Measurements from ENCODE around the gene CCDC171.

CCDC171 gene

GRCh38 chr9:16001856-16002255, 449.0 kb downstream of the CCDC171 start:
- no peak for DNase-seq (ENCODE audit: low read depth)
- no peak overlapping the region for H3K4me3 ChIP-seq (ENCODE audit: low read length)
- no peak for TF ChIP-seq CTCF (conservative IDR thresholded peaks at IDR 0.05; ENCODE audit: low read length)

GRCh38 chr9:16002816-16003215, 450.0 kb downstream of the CCDC171 start:
- no peak for DNase-seq (ENCODE audit: low read depth)
- no peak overlapping the region for H3K4me3 ChIP-seq (ENCODE audit: low read length)
- no peak for TF ChIP-seq CTCF (conservative IDR thresholded peaks at IDR 0.05; ENCODE audit: low read length)

- no peak for DNase-seq (ENCODE audit: low read depth)
- no peak for TF ChIP-seq CTCF (conservative IDR thresholded peaks at IDR 0.05; ENCODE audit: low read length)
- no peak overlapping the region for H3K4me3 ChIP-seq (ENCODE audit: low read length)
Observed at GRCh38 chr9:16003785-16004184, 450.9 kb downstream of the CCDC171 start.

- no peak for TF ChIP-seq CTCF (conservative IDR thresholded peaks at IDR 0.05; ENCODE audit: low read length)
- no peak overlapping the region for H3K4me3 ChIP-seq (ENCODE audit: low read length)
- DNase-seq (ENCODE audit: low read depth), result no peak
Observed at GRCh38 chr9:16004613-16005012, 451.8 kb downstream of the CCDC171 start.

- TF ChIP-seq CTCF (conservative IDR thresholded peaks at IDR 0.05; ENCODE audit: low read length), result no peak
- peak; percentile 54 for DNase-seq (ENCODE audit: low read depth)
- no peak overlapping the region for H3K4me3 ChIP-seq (ENCODE audit: low read length)
Observed at GRCh38 chr9:16010221-16010620, 457.4 kb downstream of the CCDC171 start.

- DNase-seq (ENCODE audit: low read depth), result no peak
- no peak overlapping the region for H3K4me3 ChIP-seq (ENCODE audit: low read length)
- no peak for TF ChIP-seq CTCF (conservative IDR thresholded peaks at IDR 0.05; ENCODE audit: low read length)
Observed at GRCh38 chr9:16012621-16013020, 459.8 kb downstream of the CCDC171 start.

- no peak for TF ChIP-seq CTCF (conservative IDR thresholded peaks at IDR 0.05; ENCODE audit: low read length)
- no peak for DNase-seq (ENCODE audit: low read depth)
- no peak overlapping the region for H3K4me3 ChIP-seq (ENCODE audit: low read length)
Observed at GRCh38 chr9:16013366-16013765, 460.5 kb downstream of the CCDC171 start.

All from AG10803 (cell line).